Keratinocyte (primary cell): ENCODE data around the gene ABHD10.

Experiments
- CTCF ChIP-seq, 3 experiments: IDR thresholded peaks in 1 of 3; conservative IDR thresholded peaks in 1 of 3; optimal IDR thresholded peaks in 1 of 3; 2 replicates in 2 of 3; 3 replicates in 1 of 3; pipeline versions ENCODE3 to v1.5.1; 2011; ENCODE audit warnings: low read length in 3 of 3, mild to moderate bottlenecking in 3 of 3, moderate library complexity in 2 of 3, control low read depth in 1 of 3, inconsistent platforms in 1 of 3; ENCODE audit not compliant: insufficient read depth in 2 of 3; ENCODE audit errors: extremely low read depth in 1 of 3
- EZH2 ChIP-seq: IDR thresholded peaks from one replicate; pipeline ENCODE4 v1.6.1; 2012; ENCODE audit warnings: inconsistent platforms, mild to moderate bottlenecking, low read length, moderate library complexity

GRCh38 chr3:112013058-112013783, 34.4 kb downstream of the ABHD10 start:
- TF ChIP-seq CTCF (optimal IDR thresholded peaks at IDR 0.05 in 1 of 3, IDR thresholded peaks at IDR 0.05 in 1 of 3, conservative IDR thresholded peaks at IDR 0.05 in 1 of 3; ENCODE audit: extremely low read depth in 1 of 3, insufficient read depth in 2 of 3, low read length in 3 of 3) (peak; percentile 66 to 78 (median 67)), EZH2 (no peak)
